ENCODE data around the gene HOXA6. TPM values are rescaled to one million over a fixed set of nuclear protein-coding genes. Genes with fewer than 3 reads are reported as not detected.

The HOXA6 gene
- total RNA-seq, 1 donor from 2014 or later = not detected

DNA sequence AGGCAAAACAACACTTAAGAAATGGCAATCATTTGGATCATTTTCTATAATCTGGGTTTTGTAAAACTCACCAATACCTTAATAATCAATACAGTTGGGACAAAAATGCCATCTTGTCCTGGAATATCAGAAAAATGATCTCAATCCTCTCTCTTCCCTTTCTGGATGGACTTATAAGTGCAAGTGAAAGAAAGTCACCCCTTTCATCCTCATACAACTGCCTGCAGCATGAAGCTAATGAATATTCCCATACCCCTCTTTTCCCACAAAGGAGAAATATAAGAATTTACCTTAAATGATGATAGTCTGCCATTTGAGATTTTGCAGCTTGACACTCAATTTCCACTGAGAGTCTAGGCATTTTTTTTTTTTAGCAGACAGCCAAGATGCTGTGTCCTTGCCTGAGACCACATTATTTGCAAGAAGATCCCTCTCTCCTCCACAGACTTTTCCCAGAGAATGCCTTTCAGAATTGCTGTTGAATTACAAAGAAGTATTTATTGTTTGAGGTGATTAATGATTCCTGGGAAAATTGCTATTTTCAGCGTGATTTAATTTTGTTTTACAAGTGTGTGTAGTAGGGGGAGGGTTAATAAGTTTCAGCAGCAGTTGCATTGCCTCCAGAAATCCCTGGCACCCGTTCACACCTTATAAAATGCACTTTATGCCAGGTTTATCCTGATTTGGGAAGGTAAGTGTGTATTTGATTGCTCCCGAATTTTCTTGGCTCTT, 20.8 kb downstream of the HOXA6 start:
- Mint-ChIP-seq H3K27me3 (ENCODE audit: low read depth) (peaks cover 38% of the 10 kb centered on the region), H3K9me3 (no peaks in the 10 kb centered on the region), H3K4me3 (ENCODE audit: low read depth) (no peak overlapping the region), H3K27ac (no peak overlapping the region), H3K4me1 (ENCODE audit: low read depth) (no peaks in the 10 kb centered on the region), H3K36me3 (ENCODE audit: low read depth) (no peaks in the 10 kb centered on the region)
- intact Hi-C loops (cut with micrococcal nuclease) = no loop called here
- no peak for DNase-seq (ENCODE audit: low spot score)

- DNase-seq (ENCODE audit: low spot score) = no peak
- intact Hi-C loops (cut with micrococcal nuclease) = no loop called here
- Mint-ChIP-seq H3K4me3 (ENCODE audit: low read depth) (no peak overlapping the region), H3K9me3 (no peaks in the 10 kb centered on the region), H3K27me3 (ENCODE audit: low read depth) (peaks cover 34% of the 10 kb centered on the region), H3K4me1 (ENCODE audit: low read depth) (no peaks in the 10 kb centered on the region), H3K27ac (no peak overlapping the region), H3K36me3 (ENCODE audit: low read depth) (no peaks in the 10 kb centered on the region)
Measured at GRCh38 chr7:27125986-27126394, 21.6 kb downstream of the HOXA6 start.

GRCh38 chr7:27124902-27125689, 22.5 kb downstream of the HOXA6 start:
- Mint-ChIP-seq H3K9me3 (no peaks in the 10 kb centered on the region), H3K4me1 (ENCODE audit: low read depth) (no peaks in the 10 kb centered on the region), H3K36me3 (ENCODE audit: low read depth) (no peaks in the 10 kb centered on the region), H3K4me3 (ENCODE audit: low read depth) (no peak overlapping the region), H3K27ac (no peak overlapping the region), H3K27me3 (ENCODE audit: low read depth) (peaks cover 34% of the 10 kb centered on the region)
- intact Hi-C loops (cut with micrococcal nuclease) = no loop called here
- no peak for DNase-seq (ENCODE audit: low spot score)

GRCh38 chr7:27124096-27124901, 23.3 kb downstream of the HOXA6 start:
- peaks cover 32% of the 10 kb centered on the region for H3K27me3 Mint-ChIP-seq (ENCODE audit: low read depth)
- no peaks in the 10 kb centered on the region for H3K9me3 Mint-ChIP-seq
- intact Hi-C loops (cut with micrococcal nuclease) = no loop called here
- H3K4me1 Mint-ChIP-seq (ENCODE audit: low read depth) = no peaks in the 10 kb centered on the region
- no peak overlapping the region for H3K4me3 Mint-ChIP-seq (ENCODE audit: low read depth)
- DNase-seq (ENCODE audit: low spot score) = no peak
- no peak overlapping the region for H3K27ac Mint-ChIP-seq
- no peaks in the 10 kb centered on the region for H3K36me3 Mint-ChIP-seq (ENCODE audit: low read depth)

- Mint-ChIP-seq H3K4me3 (ENCODE audit: low read depth) (no peak overlapping the region), H3K9me3 (no peaks in the 10 kb centered on the region), H3K27me3 (ENCODE audit: low read depth) (peaks cover 28% of the 10 kb centered on the region), H3K27ac (no peak overlapping the region), H3K36me3 (ENCODE audit: low read depth) (no peaks in the 10 kb centered on the region), H3K4me1 (ENCODE audit: low read depth) (no peaks in the 10 kb centered on the region)
- intact Hi-C loops (cut with micrococcal nuclease) = no loop called here
- no peak for DNase-seq (ENCODE audit: low spot score)
Measured at GRCh38 chr7:27123477-27124053, 24.0 kb downstream of the HOXA6 start.

- H3K27me3 Mint-ChIP-seq (ENCODE audit: low read depth) = peaks cover 26% of the 10 kb centered on the region
- no peak for DNase-seq (ENCODE audit: low spot score)
- no peak overlapping the region for H3K4me3 Mint-ChIP-seq (ENCODE audit: low read depth)
- H3K4me1 Mint-ChIP-seq (ENCODE audit: low read depth) = no peaks in the 10 kb centered on the region
- H3K36me3 Mint-ChIP-seq (ENCODE audit: low read depth) = no peaks in the 10 kb centered on the region
- no peak overlapping the region for H3K27ac Mint-ChIP-seq
- H3K9me3 Mint-ChIP-seq = no peaks in the 10 kb centered on the region
- intact Hi-C loops (cut with micrococcal nuclease) = no loop called here
Measured at GRCh38 chr7:27123007-27123476, 24.5 kb downstream of the HOXA6 start.

DNA sequence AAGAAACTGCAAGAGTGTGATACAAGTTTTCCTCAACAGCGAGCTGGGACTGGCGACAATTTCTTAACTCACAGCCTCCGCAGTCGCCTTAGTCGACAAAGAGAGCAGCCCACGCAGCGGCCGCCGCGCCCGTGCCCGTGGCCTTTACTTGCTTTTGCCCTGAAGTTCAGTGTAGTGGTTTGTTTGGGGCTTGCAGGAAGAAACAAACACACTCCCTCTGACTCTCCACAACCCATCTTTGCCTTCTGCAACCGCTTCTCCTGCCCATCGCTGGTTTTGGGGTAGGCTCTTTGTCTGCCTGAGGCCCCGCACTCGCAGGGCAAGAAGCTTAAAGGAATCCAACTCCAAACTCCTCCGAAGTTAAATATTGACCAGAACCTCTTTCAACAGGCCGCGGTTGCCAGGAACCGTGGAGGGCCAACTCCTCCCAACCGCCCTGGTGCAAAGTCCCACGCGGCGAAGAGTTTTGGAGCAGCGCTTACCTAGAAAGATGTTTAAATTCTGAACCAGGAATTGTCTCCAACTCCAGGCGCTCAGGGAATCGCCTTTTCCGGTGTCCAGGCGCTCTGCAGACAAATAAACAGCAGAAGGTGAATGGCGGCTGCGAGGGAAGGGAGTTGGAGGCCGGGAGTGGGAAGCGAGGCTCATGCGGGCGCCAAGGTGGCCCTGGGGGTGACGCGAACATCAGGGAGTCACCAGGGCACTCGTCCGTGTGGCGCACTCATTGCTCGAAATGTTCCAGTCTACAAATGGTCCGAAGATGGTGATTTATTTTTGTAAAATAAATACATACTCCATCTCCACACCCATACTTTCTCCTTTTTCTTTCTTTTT, 25.3 kb downstream of the HOXA6 start:
- Mint-ChIP-seq H3K36me3 (ENCODE audit: low read depth) (no peaks in the 10 kb centered on the region), H3K27ac (no peak overlapping the region), H3K9me3 (no peaks in the 10 kb centered on the region), H3K4me3 (ENCODE audit: low read depth) (no peak overlapping the region), H3K4me1 (ENCODE audit: low read depth) (no peaks in the 10 kb centered on the region), H3K27me3 (ENCODE audit: low read depth) (peaks cover 20% of the 10 kb centered on the region)
- no peak for DNase-seq (ENCODE audit: low spot score)
- intact Hi-C loops (cut with micrococcal nuclease) = no loop called here

DNA sequence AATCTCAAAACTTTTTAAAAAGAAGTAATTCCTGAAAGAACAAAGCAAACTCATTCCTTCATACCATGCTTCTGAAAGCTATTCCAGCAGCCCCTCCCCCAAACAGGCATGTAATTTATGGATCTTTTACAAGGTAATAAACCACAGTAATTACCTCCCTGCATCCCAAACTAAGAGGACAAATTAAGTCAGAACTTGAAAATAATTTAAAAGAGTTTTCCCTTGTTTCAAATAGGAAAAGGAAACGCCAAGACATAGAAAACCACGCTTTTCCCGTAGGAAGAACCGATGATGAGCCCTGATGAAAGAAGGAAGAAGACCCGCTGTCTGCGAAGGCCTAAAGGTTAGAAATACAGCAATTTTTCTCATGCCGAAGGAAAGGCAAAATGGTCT, 25.9 kb downstream of the HOXA6 start:
- peaks cover 14% of the 10 kb centered on the region for H3K27me3 Mint-ChIP-seq (ENCODE audit: low read depth)
- H3K27ac Mint-ChIP-seq = no peak overlapping the region
- no peaks in the 10 kb centered on the region for H3K9me3 Mint-ChIP-seq
- DNase-seq (ENCODE audit: low spot score) = no peak
- intact Hi-C loops (cut with micrococcal nuclease) = no loop called here
- H3K36me3 Mint-ChIP-seq (ENCODE audit: low read depth) = no peaks in the 10 kb centered on the region
- no peak overlapping the region for H3K4me3 Mint-ChIP-seq (ENCODE audit: low read depth)
- H3K4me1 Mint-ChIP-seq (ENCODE audit: low read depth) = no peaks in the 10 kb centered on the region

GRCh38 chr7:27119412-27119911, 28.1 kb downstream of the HOXA6 start:
- H3K27ac Mint-ChIP-seq = no peak overlapping the region
- H3K4me1 Mint-ChIP-seq (ENCODE audit: low read depth) = no peaks in the 10 kb centered on the region
- H3K9me3 Mint-ChIP-seq = no peaks in the 10 kb centered on the region
- no peaks in the 10 kb centered on the region for H3K36me3 Mint-ChIP-seq (ENCODE audit: low read depth)
- intact Hi-C loops (cut with micrococcal nuclease) = no loop called here
- DNase-seq (ENCODE audit: low spot score) = no peak
- no peak overlapping the region for H3K4me3 Mint-ChIP-seq (ENCODE audit: low read depth)
- H3K27me3 Mint-ChIP-seq (ENCODE audit: low read depth) = peaks cover 3% of the 10 kb centered on the region

GRCh38 chr7:27118580-27118979, 29.0 kb downstream of the HOXA6 start:
- Mint-ChIP-seq H3K4me1 (ENCODE audit: low read depth) (no peaks in the 10 kb centered on the region), H3K9me3 (no peaks in the 10 kb centered on the region), H3K4me3 (ENCODE audit: low read depth) (no peak overlapping the region), H3K27ac (no peak overlapping the region), H3K36me3 (ENCODE audit: low read depth) (no peaks in the 10 kb centered on the region), H3K27me3 (ENCODE audit: low read depth) (peaks cover 3% of the 10 kb centered on the region)
- DNase-seq (ENCODE audit: low spot score) = no peak
- intact Hi-C loops (cut with micrococcal nuclease) = no loop called here

DNA sequence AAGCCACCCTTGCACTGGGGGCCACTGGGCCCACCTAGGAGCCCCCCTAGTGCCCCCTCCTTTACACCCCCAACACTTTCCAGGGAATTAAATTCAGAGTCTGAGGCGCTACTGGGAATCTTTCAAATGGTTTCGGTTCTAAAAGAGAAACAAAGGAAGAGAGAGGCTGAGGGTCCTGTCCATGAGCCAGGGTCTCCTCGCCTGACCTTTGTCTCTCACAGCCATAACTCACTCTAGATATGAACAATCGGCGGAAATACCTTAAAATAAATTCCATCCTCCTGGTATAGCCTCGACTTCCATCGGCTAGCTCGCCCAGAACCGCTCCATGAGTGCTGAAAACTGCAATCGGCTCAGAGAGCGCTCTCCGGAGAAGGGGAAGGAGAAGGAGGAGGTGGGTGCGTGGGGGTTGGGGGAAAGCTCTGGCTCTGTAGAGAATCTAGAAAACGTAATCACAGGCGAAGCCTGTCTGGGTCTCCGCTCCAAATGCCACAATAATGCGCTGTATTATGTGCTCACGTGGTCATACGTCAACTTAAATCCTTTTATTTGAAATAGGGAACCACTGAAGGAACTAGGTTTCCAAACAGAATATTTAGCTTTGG, 29.6 kb downstream of the HOXA6 start:
- Mint-ChIP-seq H3K4me1 (ENCODE audit: low read depth) (no peaks in the 10 kb centered on the region), H3K27ac (no peak overlapping the region), H3K4me3 (ENCODE audit: low read depth) (no peak overlapping the region), H3K9me3 (no peaks in the 10 kb centered on the region), H3K27me3 (ENCODE audit: low read depth) (peaks cover 3% of the 10 kb centered on the region), H3K36me3 (ENCODE audit: low read depth) (no peaks in the 10 kb centered on the region)
- no peak for DNase-seq (ENCODE audit: low spot score)
- intact Hi-C loops (cut with micrococcal nuclease) = no loop called here

Data from activated T-helper 2 cell treated with anti-CD3 and anti-CD28 coated beads, Interferon-gamma antibody, Interleukin-2, Interleukin-4, amounts not matched to agents 10 μg/mL and 5 μg/mL and 100 μg/mL, durations not matched to agents 14 hours and 24 hours and 36 hours (primary cell).